Measurements from ENCODE around the gene NT5DC1.

GRCh38 chr6:116156405-116157326, 56.0 kb downstream of the NT5DC1 start:
- TF ChIP-seq CTCF (IDR thresholded peaks at IDR 0.05) (no peak), POLR2A (IDR thresholded peaks at IDR 0.05) (no peak)

Data from body of pancreas (tissue), 4 donors.